HG02852 (cell line): ENCODE measurements around the gene ZNF335.

Experiments
- ATAC-seq: cut with Tn5 transposase; IDR thresholded peaks from one replicate; pipeline ENCODE4 v1.9.1; 2021; ENCODE audit warnings: mild to moderate bottlenecking, moderate library complexity; ENCODE audit not compliant: unreplicated experiment

Gene ZNF335, protein sequence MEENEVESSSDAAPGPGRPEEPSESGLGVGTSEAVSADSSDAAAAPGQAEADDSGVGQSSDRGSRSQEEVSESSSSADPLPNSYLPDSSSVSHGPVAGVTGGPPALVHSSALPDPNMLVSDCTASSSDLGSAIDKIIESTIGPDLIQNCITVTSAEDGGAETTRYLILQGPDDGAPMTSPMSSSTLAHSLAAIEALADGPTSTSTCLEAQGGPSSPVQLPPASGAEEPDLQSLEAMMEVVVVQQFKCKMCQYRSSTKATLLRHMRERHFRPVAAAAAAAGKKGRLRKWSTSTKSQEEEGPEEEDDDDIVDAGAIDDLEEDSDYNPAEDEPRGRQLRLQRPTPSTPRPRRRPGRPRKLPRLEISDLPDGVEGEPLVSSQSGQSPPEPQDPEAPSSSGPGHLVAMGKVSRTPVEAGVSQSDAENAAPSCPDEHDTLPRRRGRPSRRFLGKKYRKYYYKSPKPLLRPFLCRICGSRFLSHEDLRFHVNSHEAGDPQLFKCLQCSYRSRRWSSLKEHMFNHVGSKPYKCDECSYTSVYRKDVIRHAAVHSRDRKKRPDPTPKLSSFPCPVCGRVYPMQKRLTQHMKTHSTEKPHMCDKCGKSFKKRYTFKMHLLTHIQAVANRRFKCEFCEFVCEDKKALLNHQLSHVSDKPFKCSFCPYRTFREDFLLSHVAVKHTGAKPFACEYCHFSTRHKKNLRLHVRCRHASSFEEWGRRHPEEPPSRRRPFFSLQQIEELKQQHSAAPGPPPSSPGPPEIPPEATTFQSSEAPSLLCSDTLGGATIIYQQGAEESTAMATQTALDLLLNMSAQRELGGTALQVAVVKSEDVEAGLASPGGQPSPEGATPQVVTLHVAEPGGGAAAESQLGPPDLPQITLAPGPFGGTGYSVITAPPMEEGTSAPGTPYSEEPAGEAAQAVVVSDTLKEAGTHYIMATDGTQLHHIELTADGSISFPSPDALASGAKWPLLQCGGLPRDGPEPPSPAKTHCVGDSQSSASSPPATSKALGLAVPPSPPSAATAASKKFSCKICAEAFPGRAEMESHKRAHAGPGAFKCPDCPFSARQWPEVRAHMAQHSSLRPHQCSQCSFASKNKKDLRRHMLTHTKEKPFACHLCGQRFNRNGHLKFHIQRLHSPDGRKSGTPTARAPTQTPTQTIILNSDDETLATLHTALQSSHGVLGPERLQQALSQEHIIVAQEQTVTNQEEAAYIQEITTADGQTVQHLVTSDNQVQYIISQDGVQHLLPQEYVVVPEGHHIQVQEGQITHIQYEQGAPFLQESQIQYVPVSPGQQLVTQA (N-terminal part only)

DNA sequence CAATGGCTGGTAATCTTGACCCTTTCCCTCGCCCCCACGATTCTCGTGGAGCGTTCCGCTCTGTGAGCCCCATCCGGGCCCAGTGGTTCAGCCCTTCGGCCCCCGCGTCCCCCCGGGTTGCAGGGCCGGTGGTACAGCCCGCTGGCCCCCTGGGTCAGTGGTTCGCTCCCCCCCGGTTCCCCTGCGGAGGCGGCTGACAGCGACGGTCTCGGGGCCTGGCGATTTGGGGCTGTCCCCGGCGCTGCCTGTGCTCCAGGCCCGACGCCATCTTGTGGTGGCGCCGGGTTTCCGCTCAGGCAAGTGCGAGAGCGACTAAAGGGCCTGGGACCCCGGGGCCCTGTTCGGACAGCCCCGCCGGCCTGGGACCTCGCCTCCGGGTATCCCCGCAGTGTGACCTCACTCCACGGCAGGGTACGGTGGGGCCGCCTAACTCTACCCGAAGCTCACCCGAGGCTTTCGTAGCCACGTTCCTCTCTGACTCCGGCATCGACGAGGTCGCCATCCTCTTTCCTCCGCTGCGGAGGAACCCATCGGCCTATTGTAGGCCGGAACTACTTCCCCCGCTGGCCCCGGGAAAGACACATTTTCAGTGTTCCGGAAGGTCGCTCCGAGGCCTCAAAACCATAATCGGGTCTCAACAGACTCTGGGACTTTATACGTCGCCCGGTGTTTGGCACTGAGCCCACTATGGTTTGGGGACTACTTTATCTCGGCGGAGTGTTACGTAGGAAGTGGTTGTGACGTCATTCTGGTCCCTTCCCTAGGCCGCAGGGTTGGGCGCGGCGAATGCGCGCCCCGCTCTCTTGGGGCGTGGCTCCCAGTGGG is at the start of gene ZNF335:
Gene ZNF335 (minus strand): TSS at position 529 of the 825 bp plus-strand sequence. CDS start 793 bp downstream, outside the sequence.
- peak; percentile 77 for ATAC-seq

DNA sequence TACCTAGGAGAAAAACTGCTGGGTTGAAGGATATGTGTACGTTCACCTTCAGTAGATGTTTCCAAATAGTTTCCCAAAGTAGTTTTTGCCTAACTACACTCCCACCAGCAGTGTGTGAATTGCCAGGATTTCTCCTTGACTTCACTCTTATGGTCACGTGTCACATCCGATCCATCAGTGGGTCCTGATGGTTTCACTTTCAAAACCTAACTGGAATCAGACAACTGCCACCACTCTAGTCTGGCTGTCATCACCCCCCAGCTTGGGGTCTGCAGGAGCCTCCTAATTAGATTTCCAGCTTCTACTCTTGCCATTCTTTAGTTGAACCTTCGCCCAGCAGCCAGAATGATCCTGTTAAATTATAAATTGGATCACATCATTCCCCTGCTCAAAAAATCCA is 48.6 kb upstream of the ZNF335 start:
- no peak for ATAC-seq

DNA sequence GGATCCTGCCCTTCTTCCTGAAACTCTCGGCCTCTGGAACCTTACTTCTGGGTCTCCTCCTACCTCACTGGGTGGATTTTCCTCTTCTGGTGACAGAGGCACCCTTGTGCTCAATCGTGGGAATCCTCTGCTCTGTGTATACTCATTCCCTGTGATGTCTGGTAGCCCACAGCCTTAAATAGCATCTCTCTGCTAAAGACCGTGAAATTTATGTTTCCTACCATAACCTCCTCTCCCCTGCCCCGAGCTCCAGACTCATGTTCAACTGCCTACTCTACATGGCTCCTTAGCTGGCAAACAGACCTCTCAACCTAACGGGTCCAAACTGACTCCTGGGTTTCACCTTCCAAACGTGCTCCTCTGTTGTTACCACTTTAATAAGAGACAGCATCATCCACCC is 46.6 kb upstream of the ZNF335 start:
- no peak for ATAC-seq

DNA sequence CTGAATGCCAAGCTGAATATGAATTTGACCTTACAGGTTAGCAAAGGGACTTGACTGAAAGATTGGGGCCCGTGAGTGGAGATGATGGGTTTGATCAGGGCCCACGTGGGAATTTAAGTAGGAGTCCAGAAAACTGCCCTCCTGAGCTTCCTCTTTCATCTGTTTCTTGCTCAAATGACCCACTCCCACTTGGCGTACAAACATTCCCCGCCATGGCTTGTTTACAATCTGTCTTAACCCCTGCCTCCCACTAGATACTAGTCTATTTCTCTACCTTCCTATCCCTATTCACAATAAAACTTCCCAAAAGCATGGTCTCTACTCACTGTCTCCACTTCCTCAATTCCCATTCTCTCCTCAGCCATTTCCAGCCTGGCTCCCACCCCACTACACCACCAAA is 46.1 kb upstream of the ZNF335 start:
- ATAC-seq, result no peak

DNA sequence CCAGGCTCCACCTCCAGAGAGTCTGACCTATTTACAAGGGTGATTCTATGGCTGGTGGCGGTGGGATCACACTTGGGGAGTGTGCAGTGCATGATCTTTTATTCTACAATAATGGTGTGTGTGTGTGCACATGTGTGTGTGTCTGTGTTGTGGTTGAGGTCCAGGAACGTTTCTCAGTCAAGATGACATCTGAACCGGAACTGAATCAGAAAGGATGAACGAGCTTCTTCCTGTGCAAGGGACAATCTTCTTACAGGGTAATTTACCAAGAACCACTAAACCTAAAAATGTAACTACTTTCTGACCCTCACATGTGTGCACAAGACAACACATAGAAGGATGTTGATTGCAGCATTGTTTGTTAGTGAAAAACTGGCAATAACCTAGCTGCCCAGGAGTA is 45.3 kb upstream of the ZNF335 start:
- ATAC-seq, result no peak

DNA sequence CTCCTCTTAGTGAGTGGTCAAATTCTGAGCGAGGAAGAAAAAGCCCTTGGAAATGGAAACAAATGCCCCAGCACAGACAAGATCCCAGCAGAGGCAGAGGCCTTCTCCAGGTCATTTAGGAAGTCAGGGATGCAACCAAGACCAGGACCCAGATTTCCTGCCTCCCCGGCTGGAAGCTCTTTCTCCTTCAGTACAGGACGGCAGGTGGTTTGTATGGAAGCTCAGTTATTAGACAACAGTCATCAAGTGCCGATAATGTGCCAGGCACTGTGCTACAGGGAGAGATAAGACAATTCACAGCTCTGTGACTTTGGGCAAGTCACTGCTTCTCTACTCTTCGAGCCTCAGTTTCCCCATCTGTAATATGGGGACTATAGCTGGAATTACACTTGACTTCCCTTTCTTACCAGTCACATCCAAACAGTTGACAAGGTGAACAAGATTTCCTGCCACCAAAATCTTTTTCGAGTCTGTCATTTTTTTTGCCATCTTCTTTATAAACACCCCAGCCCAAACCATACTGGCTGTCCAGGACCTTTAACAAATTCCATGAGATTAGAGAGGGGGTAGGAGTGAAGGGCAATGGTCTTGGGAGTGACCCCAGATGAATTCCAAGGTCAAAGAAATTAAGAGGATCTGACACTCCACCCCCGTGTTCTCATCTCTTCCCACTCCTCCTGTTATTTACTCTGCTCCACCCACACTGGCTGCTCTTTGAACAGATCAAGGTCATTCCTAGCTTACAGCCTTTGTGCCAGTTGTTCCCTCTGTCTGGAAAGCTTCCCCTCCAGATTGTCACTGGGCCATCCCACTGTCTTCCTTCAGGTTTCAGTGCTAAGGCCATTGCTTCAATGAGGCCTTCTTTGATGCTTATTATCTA is 42.8 kb upstream of the ZNF335 start:
- ATAC-seq, result no peak

DNA sequence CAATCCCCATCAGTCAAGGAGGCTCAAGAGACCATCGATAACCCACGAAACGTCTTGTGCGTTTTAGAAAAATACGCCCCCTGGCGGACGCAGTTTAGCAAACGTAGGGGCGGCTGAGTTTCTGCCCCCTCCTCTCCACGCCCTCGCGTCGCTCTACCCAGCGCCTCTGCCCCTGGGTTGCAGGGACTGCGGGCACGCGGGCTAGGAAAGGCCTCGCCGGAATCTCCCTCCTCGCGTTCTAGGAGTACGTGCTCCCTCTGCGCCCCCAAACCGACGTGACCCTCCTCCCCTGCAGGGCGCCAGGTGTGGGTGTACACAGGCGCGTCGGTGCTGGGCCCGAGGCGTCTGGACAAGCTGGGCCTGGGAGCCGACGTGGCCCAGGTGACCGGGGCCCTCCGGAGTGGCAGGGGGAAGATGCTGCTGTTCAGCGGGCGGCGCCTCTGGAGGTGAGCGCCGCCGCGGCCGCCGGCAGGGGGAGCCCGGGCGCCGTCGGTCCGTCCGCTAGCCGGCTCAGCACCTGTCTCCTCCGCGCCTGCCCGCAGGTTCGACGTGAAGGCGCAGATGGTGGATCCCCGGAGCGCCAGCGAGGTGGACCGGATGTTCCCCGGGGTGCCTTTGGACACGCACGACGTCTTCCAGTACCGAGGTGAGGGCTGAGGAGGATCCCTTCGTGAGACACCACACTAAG is 42.0 kb upstream of the ZNF335 start:
- ATAC-seq, result peak; percentile 72

DNA sequence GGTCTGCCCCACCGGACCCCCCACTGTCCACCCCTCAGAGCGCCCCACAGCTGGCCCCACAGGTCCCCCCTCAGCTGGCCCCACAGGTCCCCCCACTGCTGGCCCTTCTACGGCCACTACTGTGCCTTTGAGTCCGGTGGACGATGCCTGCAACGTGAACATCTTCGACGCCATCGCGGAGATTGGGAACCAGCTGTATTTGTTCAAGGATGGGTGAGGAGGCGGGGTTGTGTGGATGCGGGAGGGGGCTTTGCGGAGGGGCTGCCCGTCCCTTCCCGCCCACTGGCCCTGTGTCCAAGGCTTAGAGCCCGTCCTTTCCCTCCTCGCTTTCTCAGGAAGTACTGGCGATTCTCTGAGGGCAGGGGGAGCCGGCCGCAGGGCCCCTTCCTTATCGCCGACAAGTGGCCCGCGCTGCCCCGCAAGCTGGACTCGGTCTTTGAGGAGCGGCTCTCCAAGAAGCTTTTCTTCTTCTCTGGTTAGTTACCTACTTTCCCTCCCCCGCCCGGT is 41.4 kb upstream of the ZNF335 start:
- ATAC-seq, result no peak

DNA sequence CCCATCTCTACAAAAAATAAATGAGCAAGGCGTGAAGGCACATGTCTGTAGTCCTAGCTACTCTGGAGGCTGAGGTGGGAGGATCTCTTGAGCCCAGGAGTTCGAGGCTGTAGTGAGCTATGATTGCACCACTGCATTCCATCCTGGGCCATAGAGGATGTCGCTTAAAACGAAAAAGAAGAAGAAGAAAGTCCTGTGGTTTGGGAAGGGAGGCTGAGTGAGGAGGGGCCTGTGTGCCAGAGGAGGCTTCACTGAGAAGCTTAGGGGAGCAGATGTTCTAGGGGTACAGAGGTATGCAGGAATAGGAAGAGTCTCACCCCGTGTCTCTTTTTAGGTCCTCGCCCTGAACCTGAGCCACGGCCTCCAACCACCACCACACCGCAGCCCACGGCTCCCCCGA is 40.9 kb upstream of the ZNF335 start:
- ATAC-seq, result no peak

DNA sequence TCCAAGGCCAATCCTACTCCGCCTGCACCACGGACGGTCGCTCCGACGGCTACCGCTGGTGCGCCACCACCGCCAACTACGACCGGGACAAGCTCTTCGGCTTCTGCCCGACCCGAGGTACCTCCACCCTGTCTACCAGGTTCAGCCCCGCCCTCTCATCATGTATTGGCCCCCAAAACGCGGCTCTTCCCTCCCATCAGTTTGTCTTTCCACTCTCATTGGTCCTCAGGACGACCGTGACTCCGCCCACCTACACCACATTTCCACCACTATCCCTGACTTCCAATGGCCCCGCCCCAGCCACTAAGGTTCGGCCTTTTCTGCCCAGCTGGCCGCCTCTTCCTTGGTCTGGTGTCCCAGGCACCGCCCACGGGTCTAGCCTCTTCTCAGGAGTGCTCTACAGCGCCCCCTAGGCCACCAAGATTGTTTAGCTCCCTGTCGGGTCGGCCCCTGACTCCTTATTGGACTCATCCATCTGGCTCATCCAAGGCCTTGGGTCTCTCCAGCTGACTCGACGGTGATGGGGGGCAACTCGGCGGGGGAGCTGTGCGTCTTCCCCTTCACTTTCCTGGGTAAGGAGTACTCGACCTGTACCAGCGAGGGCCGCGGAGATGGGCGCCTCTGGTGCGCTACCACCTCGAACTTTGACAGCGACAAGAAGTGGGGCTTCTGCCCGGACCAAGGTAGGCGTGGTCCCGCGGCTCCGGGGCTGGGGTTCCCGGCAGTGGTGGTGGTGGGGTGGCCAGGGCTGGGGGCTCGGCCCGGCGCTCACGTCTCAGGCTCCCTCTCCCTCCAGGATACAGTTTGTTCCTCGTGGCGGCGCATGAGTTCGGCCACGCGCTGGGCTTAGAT is 39.9 kb upstream of the ZNF335 start:
- ATAC-seq, result no peak

DNA sequence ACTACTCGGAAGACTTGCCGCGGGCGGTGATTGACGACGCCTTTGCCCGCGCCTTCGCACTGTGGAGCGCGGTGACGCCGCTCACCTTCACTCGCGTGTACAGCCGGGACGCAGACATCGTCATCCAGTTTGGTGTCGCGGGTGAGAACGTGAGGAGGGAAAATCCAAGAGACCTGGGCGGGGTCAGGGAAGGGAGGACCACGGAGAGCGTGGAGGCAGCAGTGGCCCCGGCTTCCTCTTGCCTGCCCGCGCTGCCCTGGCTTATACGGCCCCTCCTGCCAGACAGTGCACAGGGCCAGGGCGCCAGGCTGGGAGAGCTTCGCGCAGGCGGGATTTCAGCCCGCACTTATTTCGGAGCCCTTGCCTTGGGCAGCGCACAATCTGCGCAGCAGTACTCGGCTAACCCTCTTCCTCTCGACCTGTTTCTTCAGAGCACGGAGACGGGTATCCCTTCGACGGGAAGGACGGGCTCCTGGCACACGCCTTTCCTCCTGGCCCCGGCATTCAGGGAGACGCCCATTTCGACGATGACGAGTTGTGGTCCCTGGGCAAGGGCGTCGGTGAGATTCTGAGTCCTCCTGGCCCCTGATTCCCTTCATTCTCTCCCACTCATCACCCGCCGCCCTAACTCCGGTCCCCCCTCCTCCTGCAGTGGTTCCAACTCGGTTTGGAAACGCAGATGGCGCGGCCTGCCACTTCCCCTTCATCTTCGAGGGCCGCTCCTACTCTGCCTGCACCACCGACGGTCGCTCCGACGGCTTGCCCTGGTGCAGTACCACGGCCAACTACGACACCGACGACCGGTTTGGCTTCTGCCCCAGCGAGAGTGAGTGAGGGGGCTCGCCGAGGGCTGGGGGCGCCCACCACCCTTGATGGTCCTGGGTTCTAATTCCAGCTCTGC is 38.7 kb upstream of the ZNF335 start:
- no peak for ATAC-seq

DNA sequence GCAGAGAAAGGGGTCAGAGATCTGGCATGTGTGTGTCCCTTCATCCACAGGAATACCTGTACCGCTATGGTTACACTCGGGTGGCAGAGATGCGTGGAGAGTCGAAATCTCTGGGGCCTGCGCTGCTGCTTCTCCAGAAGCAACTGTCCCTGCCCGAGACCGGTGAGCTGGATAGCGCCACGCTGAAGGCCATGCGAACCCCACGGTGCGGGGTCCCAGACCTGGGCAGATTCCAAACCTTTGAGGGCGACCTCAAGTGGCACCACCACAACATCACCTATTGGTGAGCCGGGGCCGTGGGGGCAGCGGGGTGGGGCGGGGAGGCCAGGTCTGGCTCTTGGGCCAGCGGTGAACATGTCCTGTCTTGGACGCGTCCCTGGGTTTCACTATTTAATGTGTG is 37.8 kb upstream of the ZNF335 start:
- no peak for ATAC-seq

DNA sequence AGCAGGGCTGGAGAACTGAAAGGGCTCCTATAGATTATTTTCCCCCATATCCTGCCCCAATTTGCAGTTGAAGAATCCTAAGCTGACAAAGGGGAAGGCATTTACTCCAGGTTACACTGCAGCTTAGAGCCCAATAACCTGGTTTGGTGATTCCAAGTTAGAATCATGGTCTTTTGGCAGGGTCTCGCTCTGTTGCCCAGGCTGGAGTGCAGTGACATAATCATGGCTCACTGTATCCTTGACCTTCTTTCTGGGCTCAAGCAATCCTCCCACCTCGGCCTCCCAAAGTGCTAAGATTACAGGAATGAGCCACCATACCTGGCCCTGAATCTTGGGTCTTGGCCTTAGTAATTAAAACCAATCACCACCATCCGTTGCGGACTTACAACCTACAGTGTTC is 35.7 kb upstream of the ZNF335 start:
- no peak for ATAC-seq

DNA sequence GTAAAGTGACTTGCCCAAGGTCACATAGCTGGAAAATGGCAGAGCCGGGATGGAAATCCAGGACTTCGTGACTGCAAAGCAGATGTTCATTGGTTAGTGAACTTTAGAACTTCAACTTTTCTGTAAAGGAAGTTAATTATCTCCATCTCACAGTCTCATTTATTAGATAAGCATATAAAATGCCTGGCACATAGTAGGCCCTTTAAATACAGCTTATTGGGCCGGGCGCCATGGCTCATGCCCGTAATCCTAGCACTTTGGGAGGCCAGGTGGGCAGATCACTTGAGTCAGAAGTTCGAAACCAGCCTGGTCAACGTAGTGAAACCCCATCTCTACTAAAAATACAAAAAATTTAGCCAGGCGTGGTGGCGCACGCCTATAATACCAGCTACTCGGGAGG is 35.0 kb upstream of the ZNF335 start:
- ATAC-seq, result no peak

DNA sequence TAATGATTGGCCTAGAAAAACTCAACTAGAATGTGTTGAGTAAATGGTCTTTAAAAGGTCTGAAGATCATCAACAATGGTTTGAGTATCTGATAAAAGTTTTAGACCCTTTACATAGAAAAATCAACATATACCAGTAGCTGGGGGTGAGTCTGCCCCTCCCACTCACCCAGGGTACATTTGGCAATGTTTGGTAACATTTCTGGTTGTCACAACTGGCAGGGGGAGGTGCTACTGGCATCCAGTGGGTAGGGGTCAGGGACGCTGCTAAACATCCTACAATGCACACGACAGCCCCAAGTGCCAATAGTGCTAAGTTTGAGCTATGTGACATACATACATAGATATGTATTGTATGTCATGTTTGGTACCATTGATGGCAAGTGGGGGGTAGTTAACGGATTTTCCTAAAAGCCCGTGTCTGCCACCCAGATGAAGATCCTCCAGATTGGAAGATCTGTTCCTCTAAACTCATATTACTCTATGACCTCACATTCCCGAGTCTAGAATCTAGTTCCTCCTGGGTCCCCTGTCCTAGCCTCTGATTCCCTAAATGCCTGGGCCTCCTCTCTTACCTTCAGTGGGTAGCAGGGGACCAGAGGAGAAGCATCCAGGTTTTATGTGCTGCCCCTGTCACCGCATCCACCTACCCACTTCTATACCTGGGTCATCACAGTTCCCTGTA is 34.2 kb upstream of the ZNF335 start:
- no peak for ATAC-seq

DNA sequence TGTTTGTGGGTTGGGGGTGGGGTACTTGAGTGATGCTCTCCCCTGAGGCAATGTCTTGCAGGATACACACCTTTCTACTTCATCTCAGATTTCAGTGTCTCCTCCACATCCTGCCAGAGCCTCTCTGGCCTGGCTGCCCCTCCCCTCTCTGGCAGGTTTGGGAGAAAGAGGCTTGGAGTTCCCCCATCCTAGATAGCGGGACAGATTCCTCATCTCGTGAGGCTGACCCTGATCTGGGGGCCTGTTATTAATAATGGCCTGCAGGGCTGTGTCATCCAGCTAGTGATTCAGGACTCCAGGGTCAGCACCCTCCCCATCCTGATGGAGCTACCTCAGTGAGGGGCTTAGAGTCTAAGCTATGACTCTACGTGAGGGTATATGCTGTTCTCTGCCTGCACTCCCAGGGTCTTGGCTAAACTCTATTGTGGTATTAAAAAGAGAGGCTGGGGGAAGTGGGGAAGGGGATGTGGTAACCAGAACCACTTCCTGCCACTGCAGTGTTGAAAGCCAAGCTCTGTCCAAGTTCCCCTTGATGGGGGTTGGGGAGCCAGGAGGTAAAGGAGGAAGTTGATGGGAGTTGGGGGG is 33.0 kb upstream of the ZNF335 start:
- ATAC-seq, result no peak
